H1 (cell line): ENCODE results near the gene GPR87. TPM values are rescaled to one million over a fixed set of nuclear protein-coding genes. Genes with fewer than 3 reads are reported as not detected.

Experiments used
- CTCF ChIA-PET: fragments of 300-600 bp; sonication (Branson Sonifier 250); formaldehyde crosslinking; loops from one replicate; lab custom pipeline; 2021; ENCODE audit not compliant: partially characterized antibody; lab: Charles Lee
- POLR2A ChIA-PET: fragments of 300-600 bp; sonication (Branson Sonifier 250); formaldehyde crosslinking; loops from one replicate; lab custom pipeline; 2021; ENCODE audit warnings: inconsistent platforms; ENCODE audit not compliant: partially characterized antibody; lab: Charles Lee
- DNase-seq, 2 experiments: peaks; one replicate each; pipeline versions ENCODE4 v3.0.0 to v3.0.0-alpha.2; 2010 to 2022; ENCODE audit warnings: low spot score in 2 of 2, low read depth in 1 of 2, mixed read lengths in 1 of 2
- FAIRE-seq: peaks from 2 replicates; lab custom pipeline; 2011; peaks lifted over from hg19 to GRCh38; lab: Jason Lieb, UNC
- H2AFZ ChIP-seq: 2 replicates; pipeline ENCODE4 v1.8.1; 2012; ENCODE audit warnings: low read length, inconsistent platforms
- H2AK5ac ChIP-seq: 2 replicates; pipeline ENCODE4 v1.6.1; 2013; ENCODE audit warnings: low read depth, low read length
- H2BK120ac ChIP-seq: replicated peaks from 2 replicates; pipeline ENCODE3; 2013; ENCODE audit warnings: low read depth, low read length, inconsistent platforms
- H2BK12ac ChIP-seq: 2 replicates; pipeline ENCODE4 v1.6.1; 2013; ENCODE audit warnings: low read depth, low read length
- H2BK15ac ChIP-seq: 2 replicates; pipeline ENCODE4 v1.6.1; 2013; ENCODE audit warnings: low read length
- H2BK20ac ChIP-seq: 2 replicates; pipeline ENCODE4 v1.6.1; 2013; ENCODE audit warnings: low read length
- H2BK5ac ChIP-seq: 2 replicates; pipeline ENCODE4 v1.6.1; 2013; ENCODE audit warnings: low read depth, low read length
- H3K14ac ChIP-seq: 2 replicates; pipeline ENCODE4 v1.6.1; 2013; ENCODE audit warnings: inconsistent platforms; ENCODE audit not compliant: insufficient read length
- H3K18ac ChIP-seq: 2 replicates; pipeline ENCODE4 v1.6.1; 2013; ENCODE audit warnings: low read length; ENCODE audit errors: extremely low read depth
- H3K23ac ChIP-seq: 2 replicates; pipeline ENCODE4 v1.6.1; 2013; ENCODE audit warnings: inconsistent platforms; ENCODE audit not compliant: insufficient read length
- H3K23me2 ChIP-seq: 2 replicates; pipeline ENCODE4 v1.6.1; 2013; ENCODE audit warnings: low read depth, low read length
- H3K27ac ChIP-seq: 2 replicates; pipeline ENCODE4 v1.6.1; 2011; ENCODE audit warnings: low read depth, low read length, inconsistent platforms
- H3K27me3 ChIP-seq, 4 experiments: replicated peaks in 1 of 4; 1 replicate in 1 of 4; 2 replicates in 3 of 4; pipeline versions ENCODE4 v1.6.1 to v1.8.1; 2011 to 2013; ENCODE audit warnings: low read length in 3 of 4, mild to moderate bottlenecking in 3 of 4, inconsistent platforms in 2 of 4, mixed read lengths in 2 of 4, moderate library complexity in 1 of 4; ENCODE audit not compliant: control insufficient read depth in 3 of 4, insufficient read depth in 3 of 4; ENCODE audit errors: extremely low read depth in 1 of 4
- H3K36me3 ChIP-seq, 4 experiments: 2 replicates each; pipeline versions ENCODE4 v1.6.1 to v1.8.1; 2011 to 2013; ENCODE audit warnings: mild to moderate bottlenecking in 4 of 4, low read length in 3 of 4, moderate library complexity in 2 of 4, control low read depth in 1 of 4, inconsistent platforms in 1 of 4; ENCODE audit not compliant: insufficient read depth in 4 of 4, control insufficient read depth in 2 of 4
- H3K4ac ChIP-seq: replicated peaks from 2 replicates; pipeline ENCODE3; 2013; ENCODE audit warnings: low read length, low read depth, mixed read lengths, inconsistent platforms; ENCODE audit not compliant: insufficient read length
- H3K4me1 ChIP-seq, 4 experiments: replicated peaks in 1 of 4; 1 replicate in 1 of 4; 2 replicates in 3 of 4; pipeline versions ENCODE4 v1.6.1 to v1.8.1; 2011 to 2013; ENCODE audit warnings: low read length in 3 of 4, inconsistent platforms in 2 of 4, mixed read lengths in 1 of 4; ENCODE audit not compliant: insufficient read depth in 4 of 4, control insufficient read depth in 3 of 4
- H3K4me2 ChIP-seq, 2 experiments: 2 replicates each; pipeline versions ENCODE4 v1.6.1 to v1.8.1; 2011 to 2013; ENCODE audit warnings: low read depth in 2 of 2, low read length in 2 of 2, control low read depth in 1 of 2, inconsistent platforms in 1 of 2, mild to moderate bottlenecking in 1 of 2; ENCODE audit not compliant: insufficient read depth in 1 of 2
- H3K4me3 ChIP-seq, 4 experiments: fragments of 200-600, 300-600 bp in 1 of 4; sonication (generic), shearing (Covaris generic), sonication (Bioruptor Twin) in 1 of 4; 2 replicates each; pipeline versions ENCODE4 v1.5.1 to v1.8.1; 2011 to 2016; ENCODE audit warnings: low read length in 4 of 4, low read depth in 3 of 4, control low read depth in 2 of 4, inconsistent platforms in 2 of 4, mild to moderate bottlenecking in 2 of 4, mixed read lengths in 1 of 4, moderate library complexity in 1 of 4; ENCODE audit not compliant: insufficient read depth in 2 of 4; ENCODE audit errors: extremely low read depth in 1 of 4
- H3K56ac ChIP-seq: replicated peaks from 2 replicates; pipeline ENCODE3; 2013; ENCODE audit warnings: low read depth, mild to moderate bottlenecking, mixed read lengths, low read length, inconsistent platforms; ENCODE audit not compliant: insufficient read length
- H3K79me1 ChIP-seq: 2 replicates; pipeline ENCODE4 v1.6.1; 2013; ENCODE audit warnings: low read depth, low read length, control low read depth
- H3K79me2 ChIP-seq, 2 experiments: 2 replicates each; pipeline versions ENCODE4 v1.6.1 to v1.8.1; 2012 to 2013; ENCODE audit warnings: low read length in 2 of 2, mild to moderate bottlenecking in 2 of 2, inconsistent platforms in 1 of 2; ENCODE audit not compliant: insufficient read depth in 2 of 2, control insufficient read depth in 1 of 2
- H3K9ac ChIP-seq, 4 experiments: replicated peaks in 1 of 4; 1 replicate in 1 of 4; 2 replicates in 3 of 4; pipeline versions ENCODE4 v1.6.1 to v1.8.1; 2011 to 2013; ENCODE audit warnings: low read depth in 3 of 4, low read length in 3 of 4, control low read depth in 2 of 4, mild to moderate bottlenecking in 2 of 4, moderate library complexity in 2 of 4, inconsistent platforms in 1 of 4; ENCODE audit errors: extremely low read depth in 1 of 4
- H3K9me3 ChIP-seq, 2 experiments: 2 replicates each; pipeline versions ENCODE4 v1.6.1 to v1.8.1; 2012 to 2013; ENCODE audit warnings: mild to moderate bottlenecking in 2 of 2, moderate library complexity in 2 of 2, control low read depth in 1 of 2, inconsistent platforms in 1 of 2, low read depth in 1 of 2, low read length in 1 of 2, mixed read lengths in 1 of 2; ENCODE audit not compliant: insufficient read depth in 2 of 2
- H4K20me1 ChIP-seq, 2 experiments: replicated peaks in 1 of 2; 2 replicates each; pipeline versions ENCODE3 to v1.8.1; 2011 to 2013; ENCODE audit warnings: inconsistent platforms in 2 of 2, low read length in 2 of 2, mild to moderate bottlenecking in 1 of 2; ENCODE audit not compliant: insufficient read depth in 2 of 2, control insufficient read depth in 1 of 2
- H4K5ac ChIP-seq: 2 replicates; pipeline ENCODE4 v1.6.1; 2013; ENCODE audit warnings: low read length, low read depth, mixed read lengths, inconsistent platforms; ENCODE audit not compliant: insufficient read length
- H4K8ac ChIP-seq: 2 replicates; pipeline ENCODE4 v1.8.0; 2013; ENCODE audit warnings: mild to moderate bottlenecking, moderate library complexity, low read length, inconsistent platforms; ENCODE audit not compliant: insufficient read depth; ENCODE audit errors: extremely low read depth
- H4K91ac ChIP-seq: replicated peaks from 2 replicates; pipeline ENCODE3; 2013; ENCODE audit warnings: low read length, mixed read lengths, inconsistent platforms; ENCODE audit not compliant: insufficient read length
- ATF2 ChIP-seq: IDR thresholded peaks from 2 replicates; pipeline ENCODE4 v1.6.1; 2012; ENCODE audit warnings: low read length, inconsistent platforms
- CBX5 ChIP-seq: fragments of 300-800, 300-1000 bp; sonication (generic); IDR thresholded peaks from 2 replicates; pipeline ENCODE4 v1.7.1; 2016; ENCODE audit warnings: antibody characterized with exemption, low read length, low read depth
- EP300 ChIP-seq, 2 experiments: IDR thresholded peaks; 1 replicate in 1 of 2; 2 replicates in 1 of 2; pipeline ENCODE4 v1.6.1; 2011 to 2012; ENCODE audit warnings: low read depth in 2 of 2, low read length in 2 of 2, mild to moderate bottlenecking in 2 of 2, borderline replicate concordance in 1 of 2, inconsistent platforms in 1 of 2, moderate library complexity in 1 of 2
- EZH2 ChIP-seq: fragments of 200-600 bp; sonication (generic); IDR thresholded peaks from 2 replicates; pipeline ENCODE4 v1.7.1; 2012; ENCODE audit warnings: low read depth, mild to moderate bottlenecking, moderate library complexity, low read length, inconsistent platforms; ENCODE audit not compliant: severe bottlenecking
- HDAC6 ChIP-seq: IDR thresholded peaks from one replicate; pipeline ENCODE4 v1.7.1; 2012; ENCODE audit warnings: low read depth, mild to moderate bottlenecking, inconsistent platforms, low read length, moderate library complexity
- MAX ChIP-seq: IDR thresholded peaks from 2 replicates; pipeline ENCODE4 v1.6.1; 2012; ENCODE audit warnings: inconsistent platforms
- NANOG ChIP-seq: IDR thresholded peaks from 2 replicates; pipeline ENCODE4 v1.6.1; 2011; ENCODE audit warnings: low read length, low read depth, mild to moderate bottlenecking, inconsistent platforms; ENCODE audit not compliant: insufficient read depth, poor library complexity, severe bottlenecking
- PHF8 ChIP-seq: fragments of 200-600 bp; sonication (generic); conservative IDR thresholded peaks from 2 replicates; pipeline ENCODE4 v1.7.1; 2012; ENCODE audit warnings: low read depth, mild to moderate bottlenecking, inconsistent platforms, low read length, moderate library complexity
- POU5F1 ChIP-seq: IDR thresholded peaks from 2 replicates; pipeline ENCODE4 v1.6.1; 2011; ENCODE audit warnings: low read depth, mild to moderate bottlenecking, low read length, moderate library complexity
- SIN3A ChIP-seq, 2 experiments: IDR thresholded peaks in 1 of 2; conservative IDR thresholded peaks in 1 of 2; 2 replicates each; pipeline ENCODE4 v1.6.1; 2011 to 2012; ENCODE audit warnings: low read length in 2 of 2, improper control_type of control experiment in 1 of 2, low read depth in 1 of 2, mild to moderate bottlenecking in 1 of 2
- TCF12 ChIP-seq: IDR thresholded peaks from 2 replicates; pipeline ENCODE4 v1.6.1; 2011; ENCODE audit warnings: low read depth, mild to moderate bottlenecking, low read length
- WGBS, 2 experiments: shearing (Covaris generic) in 1 of 2; methylation state at CpG; one replicate each; pipeline versions ENCODE4 v1.1.6 to v1.1.7; 2013 to 2015; ENCODE audit warnings: low lambda C conversion rate in 2 of 2, mixed read lengths in 2 of 2, inconsistent platforms in 1 of 2, low coverage in 1 of 2, missing lambda C conversion rate in 1 of 2; ENCODE audit not compliant: insufficient replicate concordance in 2 of 2, insufficient coverage in 1 of 2, insufficient read length in 1 of 2; ENCODE audit errors: extremely low coverage in 1 of 2, missing lambda C conversion rate in 1 of 2; 5-methylcytosine and 5-hydroxymethylcytosine counted together
- polyA plus RNA-seq, 7 experiments: library from polyadenylated mRNA; depleted of rRNA in 3 of 7; stranded (reverse) in 5 of 7; unstranded in 2 of 7; fragments of >200 nt in 5 of 7; fragments of 200-250 nt in 2 of 7; gene quantifications; 1 replicate in 5 of 7; 2 replicates in 1 of 7; 4 replicates in 1 of 7; pipeline versions ENCODE4 v1.2.1 to v1.2.3, GENCODE V29; 2011 to 2013; ENCODE audit warnings: missing spikeins in 2 of 7, mixed read lengths in 2 of 7
- total RNA-seq: library from RNA; stranded (reverse); fragmentation: NEBNext Ultra II Directional; extraction: Animal tissue kit (Norgen Biotek cat#: 25700); gene quantifications from 2 replicates; pipeline ENCODE4 v1.2.1, GENCODE V29; 2021

GPR87 gene
- total and polyA plus RNA-seq, 2 of the 8 experiments (the other 6 are each of a cell fraction or from before 2014, with no cell fraction given), result 0.05 TPM; not detected in 1

GRCh38 chr3:151275091-151275490 lies 41.5 kb downstream of the GPR87 start:
- Histone ChIP-seq H3K14ac (no peak overlapping the region), H3K18ac (no peak overlapping the region), H2BK120ac (no peak overlapping the region), H2BK5ac (no peak overlapping the region), H3K23ac (no peak overlapping the region), H3K27ac (no peak overlapping the region), H2BK12ac (no peak overlapping the region), H4K5ac (no peak overlapping the region), H3K79me1 (no peaks in the 10 kb centered on the region), H3K27me3 (no peaks in the 10 kb centered on the region), H2BK15ac (no peak overlapping the region), H3K9ac (no peak overlapping the region), H2AK5ac (no peak overlapping the region), H4K91ac (no peak overlapping the region), H3K79me2 (no peaks in the 10 kb centered on the region), H3K4me2 (no peak overlapping the region), H3K9me3 (no peaks in the 10 kb centered on the region), H3K36me3 (0 out of 8 replicates have a peak, but pooled peaks cover 0 to 3% (median 0%) of the 10 kb centered on the region in 4 experiments), H3K4me1 (peaks cover 0 to 2% (median 0%) of the 10 kb centered on the region in 4 experiments; a peak in 1 of 7 replicates), H4K20me1 (no peaks in the 10 kb centered on the region), H4K8ac (no peak overlapping the region), H3K4ac (no peak overlapping the region), H3K23me2 (no peaks in the 10 kb centered on the region), H3K4me3 (no peak overlapping the region), H3K56ac (no peak overlapping the region), H2AFZ (no peak overlapping the region), H2BK20ac (no peak overlapping the region)
- WGBS, 2 experiments, result 91% methylated on average over 5 of the region's 5 CpGs; no CpG with 5 or more reads in 1 of the 2 experiments
- FAIRE-seq, result no peak
- POLR2A ChIA-PET, result no interaction called here
- CTCF ChIA-PET, result interaction anchor here (1.1 to 9.3 kb wide), 4 partner anchors 42 to 104 kb away, joined by 3 to 155 read pairs (median 4); no protein-coding TSS in a partner anchor
- DNase-seq, result no peak
- TF ChIP-seq HDAC6, result no peak
- no peak for TF ChIP-seq TCF12
- no peak for TF ChIP-seq POU5F1
- no peak for TF ChIP-seq NANOG
- no peak for TF ChIP-seq MAX
- TF ChIP-seq SIN3A (conservative IDR thresholded peaks at IDR 0.05 in 1 of 2, IDR thresholded peaks at IDR 0.05 in 1 of 2; ENCODE audit: low read depth in 1 of 2, low read length in 2 of 2), result no peak
- TF ChIP-seq EZH2, result no peak
- no peak for TF ChIP-seq PHF8
- no peak for TF ChIP-seq ATF2
- no peak for TF ChIP-seq CBX5
- no peak for TF ChIP-seq EP300 (IDR thresholded peaks at IDR 0.05; ENCODE audit: borderline replicate concordance in 1 of 2, low read depth in 2 of 2, low read length in 2 of 2)
